Measurements from ENCODE around the gene ARHGAP20.

Gene ARHGAP20

DNA sequence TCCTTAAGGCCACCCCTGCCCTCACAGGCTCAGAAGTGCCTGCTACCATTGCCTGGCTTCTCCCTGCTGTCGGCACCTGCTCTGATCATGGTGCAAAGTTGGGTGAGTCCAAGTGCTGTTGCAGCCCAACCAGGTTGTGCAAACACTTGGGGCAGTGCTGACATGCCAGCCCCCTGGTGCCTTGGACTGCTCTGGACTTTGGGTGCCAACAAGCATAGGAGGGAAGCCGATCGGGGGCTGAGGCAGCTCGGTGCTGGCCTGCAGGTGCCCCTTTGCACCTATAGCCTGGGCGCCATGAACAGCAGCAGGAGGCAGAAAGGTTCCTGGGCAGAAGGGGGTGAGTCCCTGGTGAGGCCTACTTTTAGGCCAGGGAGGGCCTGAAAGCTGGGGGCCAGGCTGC is 113.0 kb downstream of the ARHGAP20 start:
- DNase-seq: no peak

DNA sequence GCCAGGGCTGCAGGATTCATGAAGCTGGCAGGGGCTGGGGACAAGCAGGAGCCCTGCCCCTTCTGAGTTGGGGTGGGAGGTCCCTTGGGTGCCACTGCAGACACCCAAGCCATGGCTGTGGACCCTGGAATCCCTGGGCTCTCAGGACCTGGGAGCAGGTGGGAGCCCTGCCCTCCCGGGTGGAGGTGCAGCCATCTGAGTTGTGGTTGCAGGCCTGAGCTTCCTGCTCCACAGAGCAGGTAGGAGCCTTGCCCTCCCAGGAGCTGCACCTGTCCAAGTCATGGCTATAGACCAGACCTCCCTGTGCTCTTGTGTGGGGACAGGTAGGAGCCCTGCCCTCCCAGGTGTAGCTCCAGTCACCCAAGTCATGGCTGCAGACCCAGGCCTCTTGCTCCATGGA is 113.5 kb downstream of the ARHGAP20 start:
- no peak for DNase-seq

DNA sequence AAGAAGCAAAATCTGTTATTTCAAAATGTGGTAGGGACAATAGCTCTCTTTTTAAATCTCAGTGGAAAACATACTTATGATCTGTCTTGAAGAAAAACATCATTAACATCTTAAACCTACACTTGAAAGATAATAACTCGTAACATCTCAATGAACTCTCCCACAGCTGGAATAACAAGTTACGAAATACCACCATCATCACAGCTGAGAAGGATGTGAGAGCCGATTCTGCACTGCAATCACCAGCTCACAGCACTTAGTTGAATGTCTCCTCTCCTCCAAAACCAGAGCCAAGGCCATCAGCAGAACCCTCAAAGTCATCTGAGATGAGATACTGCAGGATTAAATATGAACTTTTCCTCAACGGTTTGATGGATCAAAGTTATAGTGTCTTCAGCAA is 124.3 kb downstream of the ARHGAP20 start:
- DNase-seq: no peak

DNA sequence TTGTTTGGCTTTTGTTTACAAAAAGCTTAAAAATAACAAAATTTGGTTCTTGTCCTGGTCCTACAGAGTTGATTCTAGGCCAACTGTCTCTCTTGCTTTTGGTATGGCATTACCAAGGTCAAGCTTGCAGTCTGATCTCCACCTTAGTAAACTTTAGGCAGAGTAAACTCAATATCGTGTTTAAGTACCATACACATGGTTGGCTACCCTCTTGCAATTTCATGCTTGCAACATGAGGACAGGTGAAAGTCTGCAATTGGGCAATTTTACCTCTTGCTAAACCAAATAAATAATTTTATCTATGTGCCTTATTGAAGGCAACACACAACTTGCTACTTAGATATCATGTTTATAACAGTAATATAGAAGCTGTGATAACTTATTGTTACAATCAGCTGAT is 125.1 kb downstream of the ARHGAP20 start:
- DNase-seq: no peak

DNA sequence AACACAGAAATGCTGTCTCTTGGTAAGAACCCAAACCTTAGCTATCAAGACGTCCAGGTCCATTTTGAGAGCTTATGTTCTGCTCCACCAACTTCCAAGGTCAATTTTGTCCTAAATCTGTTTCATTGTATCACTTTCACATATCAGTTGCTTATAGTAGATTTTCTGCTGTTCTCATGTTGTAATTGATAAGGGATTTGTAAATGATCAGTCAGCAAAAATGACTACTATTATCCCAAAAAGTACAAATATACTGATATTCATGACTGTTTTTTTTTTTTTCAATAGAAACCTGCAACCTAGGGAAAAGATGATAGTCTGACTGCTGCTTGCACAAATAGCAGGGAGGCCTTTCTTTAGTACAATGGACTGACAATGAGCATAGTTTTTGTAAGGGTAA is 128.1 kb downstream of the ARHGAP20 start:
- DNase-seq: no peak

DNA sequence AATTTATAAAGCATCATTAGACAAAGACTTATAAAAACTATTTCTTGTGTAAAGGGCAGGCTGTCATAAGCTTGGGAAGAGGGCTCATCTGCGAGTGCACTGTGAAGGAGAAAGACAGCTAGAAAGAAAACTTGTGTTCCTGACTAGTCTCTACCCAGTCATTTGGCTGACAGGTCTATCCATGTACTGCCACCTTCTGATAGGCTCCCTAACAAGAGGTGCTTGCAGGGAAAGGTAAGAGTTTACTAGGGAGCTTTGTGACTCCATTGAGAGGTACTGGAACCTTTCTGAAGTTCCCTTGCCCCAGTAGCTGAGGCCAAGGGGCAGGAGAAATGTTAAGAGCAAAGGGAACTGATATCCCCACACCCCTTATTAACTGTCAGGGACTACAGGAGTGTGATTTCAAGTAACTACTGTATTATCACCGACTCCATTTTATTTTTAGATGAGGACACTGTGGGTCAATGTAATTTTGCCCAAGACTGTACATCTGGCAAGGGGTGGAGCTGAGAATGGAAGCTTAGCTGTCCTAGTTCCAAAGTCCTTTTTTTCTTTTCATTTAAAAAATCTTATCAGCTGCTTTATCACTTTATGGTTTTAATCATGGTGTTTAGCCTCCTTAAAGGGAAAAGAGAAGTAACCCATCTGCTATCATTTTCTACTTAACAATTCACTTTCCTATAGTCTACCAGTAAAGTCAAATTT is 129.4 kb downstream of the ARHGAP20 start:
- no peak for DNase-seq

DNA sequence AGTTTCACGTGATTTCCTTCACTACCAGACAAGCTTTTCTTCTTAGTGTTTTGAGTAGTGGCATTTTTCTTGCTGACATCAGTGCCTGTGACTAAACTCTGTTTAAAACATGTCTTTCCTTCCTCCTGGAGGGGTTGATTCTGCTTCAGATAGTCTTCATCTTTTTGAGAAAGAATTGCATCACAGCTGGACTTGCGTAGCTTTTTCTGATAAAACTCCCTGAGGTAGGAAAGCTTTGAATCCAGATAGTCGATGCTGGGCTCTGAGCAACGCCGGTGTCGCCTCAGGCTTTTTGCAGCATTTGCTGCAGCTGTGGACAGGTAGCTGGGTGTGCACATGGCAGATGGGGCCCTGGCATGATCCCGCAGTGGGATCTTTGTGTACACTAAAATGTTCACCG is 131.7 kb downstream of the ARHGAP20 start:
- DNase-seq: no peak

DNA sequence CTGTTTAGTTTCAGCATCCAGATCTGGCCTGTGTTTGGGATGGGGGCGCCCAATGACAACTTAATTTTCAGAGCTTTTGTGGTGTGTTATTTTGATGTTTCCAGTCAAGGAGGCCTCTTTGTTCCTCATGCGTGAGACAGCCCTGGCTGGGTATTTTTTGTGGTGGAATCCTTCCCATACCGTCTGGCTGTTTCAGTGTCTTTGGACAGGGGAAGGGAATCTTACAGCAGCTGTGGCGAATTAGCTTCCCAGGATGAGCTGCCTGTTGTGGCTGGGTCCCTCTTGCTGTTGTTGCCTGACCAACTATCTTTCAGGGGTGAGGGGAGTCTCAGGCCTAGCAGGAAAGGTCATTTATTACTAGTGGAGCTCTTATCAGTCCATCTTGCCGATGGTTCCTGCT is 138.8 kb downstream of the ARHGAP20 start:
- no peak for DNase-seq

DNA sequence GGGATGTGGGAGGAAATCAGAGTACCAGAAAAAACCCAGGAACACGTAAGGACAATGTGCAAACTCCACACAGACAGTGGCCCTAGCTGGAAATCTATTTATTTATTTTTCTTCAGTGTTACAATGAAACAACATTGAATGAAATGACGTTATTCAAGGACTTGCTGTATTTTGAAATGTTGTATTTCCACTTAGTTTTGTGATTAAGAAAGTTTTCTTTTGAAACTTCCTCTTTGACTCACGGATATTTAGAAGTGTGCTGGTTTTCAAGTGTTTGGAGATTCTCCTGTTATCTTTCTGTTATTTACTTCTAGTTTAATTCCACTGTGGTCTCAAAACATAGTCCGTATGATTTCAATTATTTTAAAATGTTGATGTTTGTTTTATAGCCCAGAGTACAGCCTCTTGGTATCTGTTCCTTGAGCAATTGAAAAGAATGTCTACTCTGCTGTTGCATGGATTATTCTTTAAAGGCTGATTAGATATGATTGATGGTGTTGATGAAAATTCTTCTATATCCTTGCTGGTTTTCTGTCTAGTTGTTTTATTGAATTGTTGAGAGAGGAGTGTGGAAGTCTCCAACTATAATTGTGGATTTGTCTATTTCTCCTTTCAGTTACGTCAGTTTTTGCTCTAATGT is 141.0 kb downstream of the ARHGAP20 start:
- no peak for DNase-seq

DNA sequence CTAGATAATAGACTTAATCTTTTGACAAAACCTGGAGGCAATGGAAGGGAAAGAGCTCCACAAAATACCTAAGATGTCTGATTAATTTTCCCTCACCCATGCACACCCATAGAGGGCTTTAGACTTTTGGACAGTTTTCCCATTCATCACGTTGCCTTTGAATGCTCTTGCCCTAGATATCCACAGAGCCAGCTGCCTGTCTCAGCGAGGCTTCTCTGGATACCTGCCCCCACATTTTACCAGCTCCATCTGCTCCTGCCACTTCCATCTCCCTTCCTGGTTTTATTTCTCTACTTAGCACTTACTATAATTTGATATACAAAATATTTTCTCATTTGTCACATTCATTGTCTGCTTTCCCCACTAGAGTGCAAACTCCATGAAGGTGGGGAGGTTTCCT is 145.7 kb downstream of the ARHGAP20 start:
- no peak for DNase-seq

DNA sequence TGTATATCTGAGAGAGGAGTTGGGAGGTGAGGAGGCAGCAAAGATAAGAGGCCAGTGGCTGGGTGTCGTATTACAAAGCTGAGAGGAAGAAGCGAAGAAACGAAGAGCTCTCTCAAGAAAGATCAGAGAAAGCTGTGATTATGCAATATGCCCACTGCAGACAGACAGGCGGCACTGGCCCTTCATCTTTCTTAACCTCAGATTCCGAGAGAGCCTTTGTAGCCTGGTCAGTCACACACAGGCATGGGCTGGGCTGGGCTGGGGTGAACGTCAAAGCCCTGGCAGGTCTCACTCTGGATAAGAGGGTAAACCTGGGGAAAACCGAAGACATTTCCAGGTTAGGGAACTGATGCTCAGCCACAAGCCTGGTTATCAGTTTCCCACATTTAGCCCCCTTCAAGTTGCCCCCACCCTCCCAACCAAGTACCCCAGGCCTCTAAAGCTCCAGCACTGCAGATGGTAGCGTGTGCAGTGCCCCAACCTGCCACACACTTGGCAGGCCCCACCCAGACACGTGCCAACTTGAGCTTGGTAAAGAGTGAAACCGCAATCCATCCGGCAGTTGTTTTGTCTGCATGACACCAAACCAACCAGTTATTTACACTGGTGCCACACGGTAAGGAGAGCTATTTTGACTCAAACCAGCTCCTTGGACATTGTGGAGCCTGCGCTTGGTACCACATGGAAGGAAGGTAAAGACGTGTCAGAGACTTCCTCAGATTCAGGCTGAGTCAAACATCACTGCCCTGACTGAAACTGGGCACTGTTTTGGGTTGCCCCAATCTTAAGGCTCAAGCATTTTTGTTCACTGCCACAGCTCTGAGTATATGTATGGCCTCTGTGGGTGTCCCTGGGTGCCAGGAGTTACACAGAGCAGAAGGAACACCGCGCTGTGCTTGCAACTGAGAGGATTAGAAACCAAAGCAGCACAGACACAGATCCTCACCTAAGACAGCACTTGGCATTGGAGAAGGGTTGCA is 146.6 kb downstream of the ARHGAP20 start:
- DNase-seq: no peak

DNA sequence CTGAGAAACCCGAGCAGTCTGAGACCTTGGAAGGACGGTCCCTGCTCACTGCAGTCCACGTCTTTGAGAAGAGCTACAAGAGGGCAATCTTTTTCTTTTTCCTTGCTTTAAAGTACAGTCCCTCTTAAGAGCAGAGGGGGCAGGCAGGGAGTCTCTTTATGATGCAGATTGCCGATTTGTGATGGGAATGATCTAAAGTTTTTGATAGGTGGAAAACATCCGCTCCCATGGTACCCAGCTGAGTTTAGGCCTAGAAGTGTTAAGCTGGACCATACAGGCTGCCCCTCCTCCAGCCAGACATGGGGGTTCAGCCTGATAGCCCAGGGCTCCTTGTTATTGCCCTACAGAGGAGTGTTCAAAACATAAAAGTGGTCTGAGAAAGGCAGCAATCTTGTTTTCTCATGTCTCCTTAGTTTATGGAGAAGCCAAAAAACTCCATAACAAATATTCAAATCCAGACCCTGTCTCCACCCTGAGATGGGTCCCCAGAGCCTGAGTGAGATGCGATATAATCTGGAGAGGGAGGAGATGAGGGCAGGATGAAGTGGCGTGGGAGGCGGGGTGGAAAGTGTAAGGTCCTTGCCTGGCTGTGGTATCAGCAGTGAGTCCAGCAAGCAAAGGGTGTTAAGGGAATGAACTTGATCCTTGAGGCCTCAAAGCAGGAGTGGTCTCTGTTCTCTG is 147.4 kb downstream of the ARHGAP20 start:
- no peak for DNase-seq

DNA sequence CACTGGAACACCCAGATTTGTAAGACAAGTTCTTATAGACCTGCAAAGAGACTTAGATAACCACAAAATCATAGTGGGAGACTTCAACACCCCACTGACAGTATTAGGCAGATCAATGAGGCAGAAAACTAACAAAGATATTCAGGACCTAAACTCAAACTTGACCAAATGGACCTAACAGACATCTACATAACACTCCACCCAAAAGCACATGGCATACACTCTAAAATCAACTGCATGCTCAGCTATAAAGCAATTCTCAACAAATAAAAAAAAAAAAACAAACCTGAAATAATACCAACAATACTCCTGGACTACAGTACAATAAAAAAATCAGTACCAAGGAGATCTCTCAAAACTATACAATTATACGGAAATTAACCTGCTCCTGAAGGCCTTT is 167.5 kb downstream of the ARHGAP20 start:
- DNase-seq: no peak

DNA sequence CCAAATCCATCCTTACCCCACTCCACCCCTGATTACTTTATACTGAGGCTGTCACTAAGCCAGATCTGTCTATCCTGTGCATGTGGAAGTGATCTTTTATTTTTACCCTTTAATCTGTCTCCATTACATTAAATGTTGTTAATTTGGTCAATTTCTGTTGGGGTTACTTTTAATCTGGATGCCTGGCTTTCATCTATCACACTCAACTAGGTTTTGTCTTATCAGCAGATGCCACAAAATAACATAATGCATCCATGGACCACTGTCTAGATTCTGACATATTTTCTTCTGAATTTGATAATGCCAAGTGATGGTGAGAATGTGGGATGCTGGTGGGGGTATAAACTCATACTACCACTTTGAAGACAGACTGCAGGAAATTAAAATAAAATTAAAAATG is 174.1 kb downstream of the ARHGAP20 start:
- DNase-seq: no peak

DNA sequence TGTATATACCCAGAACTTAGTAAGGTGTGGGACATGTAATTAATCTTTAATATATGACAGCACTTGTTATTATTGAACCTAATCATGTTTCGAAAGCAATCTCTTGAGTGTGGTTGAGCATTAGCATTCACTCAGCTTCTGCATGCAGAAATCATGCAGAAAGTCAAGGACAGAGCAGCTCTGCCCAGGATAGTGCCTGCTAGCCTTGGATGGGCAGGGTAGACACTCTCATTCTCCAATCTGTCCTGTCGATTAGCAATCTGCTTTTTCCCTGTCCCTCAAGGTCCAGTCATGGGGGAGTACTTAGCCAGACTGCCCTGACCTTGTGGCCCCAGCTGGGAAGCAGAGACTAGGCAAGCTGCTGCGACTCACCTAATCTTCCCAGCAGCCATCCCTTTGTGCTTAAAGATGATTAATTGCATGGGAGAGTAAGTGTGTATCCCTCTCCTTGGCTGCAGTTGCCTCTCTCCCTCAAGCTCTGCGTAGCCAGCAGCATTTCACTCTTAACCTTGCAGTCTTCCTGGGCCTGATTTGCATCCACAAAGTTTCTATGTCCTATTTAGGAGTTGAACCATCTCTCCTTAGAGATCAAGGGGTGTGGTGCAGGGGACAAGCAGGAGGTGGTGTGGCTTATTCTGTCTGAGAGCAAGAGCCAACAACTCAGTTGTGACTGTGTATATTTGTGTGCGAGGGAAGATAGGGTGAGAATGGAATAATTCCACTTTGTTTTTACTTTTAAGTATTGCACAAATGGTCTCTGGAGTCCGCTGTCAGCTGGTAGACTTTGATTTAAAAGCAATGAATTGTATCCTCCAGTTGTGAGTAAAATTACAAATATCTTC is 181.1 kb downstream of the ARHGAP20 start:
- no peak for DNase-seq

DNA sequence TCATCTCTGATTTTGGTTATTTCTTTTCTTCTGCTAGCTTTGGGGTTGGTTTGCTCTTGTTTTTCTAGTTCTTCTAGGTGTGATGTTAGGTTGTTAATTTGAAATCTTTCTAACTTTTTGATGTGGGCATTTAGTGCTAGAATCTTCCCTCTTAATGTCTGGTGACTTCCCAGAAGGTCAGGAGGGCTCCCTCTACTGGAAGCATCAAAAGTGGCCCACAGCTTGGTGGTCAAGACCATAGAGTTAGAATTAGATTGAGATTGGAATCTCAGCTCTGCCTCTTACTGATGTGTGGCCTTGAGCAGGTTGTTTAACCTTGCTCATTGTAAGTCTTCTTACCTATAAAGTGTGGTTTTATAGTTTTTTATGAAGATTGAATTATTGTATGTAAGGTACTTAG is 183.2 kb downstream of the ARHGAP20 start:
- DNase-seq: no peak

DNA sequence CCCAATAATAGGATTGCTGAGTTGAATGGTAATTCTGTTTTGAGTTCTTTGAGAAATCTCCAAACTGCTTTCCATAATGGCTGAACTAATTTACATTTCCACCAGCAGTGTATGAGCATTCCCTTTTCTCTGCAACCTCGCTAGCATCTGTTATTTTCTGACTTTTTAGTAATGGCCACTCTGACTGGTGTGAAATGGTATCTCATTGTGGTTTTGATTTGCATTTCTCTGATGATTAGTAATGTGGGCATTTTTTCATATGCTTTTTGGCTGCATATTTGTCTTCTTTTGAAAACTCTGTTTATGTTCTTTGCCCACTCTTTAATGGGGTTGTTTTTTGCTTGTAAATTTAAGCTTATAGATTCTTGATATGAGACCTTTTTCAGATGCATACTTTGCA is 185.1 kb downstream of the ARHGAP20 start:
- DNase-seq: no peak
